Activated CD4-positive, alpha-beta T cell treated with anti-CD3 and anti-CD28 coated beads, Interleukin-2, amount 50 U/mL, for 4 hours (primary cell): ENCODE measurements around the gene LTF.

Experiments used
- DNase-seq, 2 experiments: peaks; one replicate each; pipeline ENCODE4 v3.0.0-alpha.2; 2020

LTF gene

GRCh38 chr3:46468753-46469600, 4.3 kb upstream of the LTF start:
- DNase-seq = no peak

- no peak for DNase-seq
These were observed 2.9 kb upstream of the LTF start for GRCh38 chr3:46467562-46467961.

- no peak for DNase-seq
These were observed 2.2 kb upstream of the LTF start for GRCh38 chr3:46466871-46467403.

- DNase-seq = no peak
These were observed 1.6 kb upstream of the LTF start for GRCh38 chr3:46466273-46466672.

- no peak for DNase-seq
These were observed 453 bp upstream of the LTF start for GRCh38 chr3:46465196-46465520.

- DNase-seq = no peak
These were observed 850 bp downstream of the LTF start for GRCh38 chr3:46463868-46464241.

- DNase-seq = no peak
These were observed 1.4 kb downstream of the LTF start for GRCh38 chr3:46463120-46463867.

GRCh38 chr3:46462511-46462910, 2.2 kb downstream of the LTF start:
- DNase-seq = no peak

GRCh38 chr3:46462111-46462510, 2.6 kb downstream of the LTF start:
- no peak for DNase-seq

GRCh38 chr3:46460051-46460450, 4.7 kb downstream of the LTF start:
- DNase-seq = no peak

- DNase-seq = no peak
These were observed 8.6 kb downstream of the LTF start for GRCh38 chr3:46456118-46456517.

GRCh38 chr3:46455231-46456115, 9.2 kb downstream of the LTF start:
- no peak for DNase-seq

- no peak for DNase-seq
These were observed 10.1 kb downstream of the LTF start for GRCh38 chr3:46454606-46455005.

GRCh38 chr3:46454209-46454595, 10.5 kb downstream of the LTF start:
- no peak for DNase-seq

GRCh38 chr3:46453526-46454208, 11.0 kb downstream of the LTF start:
- no peak for DNase-seq

- DNase-seq = no peak
These were observed 14.8 kb downstream of the LTF start for GRCh38 chr3:46449755-46450552.

GRCh38 chr3:46448721-46449120, 16.0 kb downstream of the LTF start:
- no peak for DNase-seq

- no peak for DNase-seq
These were observed 17.3 kb downstream of the LTF start for GRCh38 chr3:46447228-46447985.

GRCh38 chr3:46442576-46443530, 21.9 kb downstream of the LTF start:
- DNase-seq = peak; percentile 12 to 20
